ENCODE results near the gene BAMBI. TPM values are rescaled to one million over a fixed set of nuclear protein-coding genes. Genes with fewer than 3 reads are reported as not detected.

Gene BAMBI
- polyA plus RNA-seq, 2 of the 4 experiments (the other 2 are of a cell fraction), result 25.6 to 40.5 TPM

DNA sequence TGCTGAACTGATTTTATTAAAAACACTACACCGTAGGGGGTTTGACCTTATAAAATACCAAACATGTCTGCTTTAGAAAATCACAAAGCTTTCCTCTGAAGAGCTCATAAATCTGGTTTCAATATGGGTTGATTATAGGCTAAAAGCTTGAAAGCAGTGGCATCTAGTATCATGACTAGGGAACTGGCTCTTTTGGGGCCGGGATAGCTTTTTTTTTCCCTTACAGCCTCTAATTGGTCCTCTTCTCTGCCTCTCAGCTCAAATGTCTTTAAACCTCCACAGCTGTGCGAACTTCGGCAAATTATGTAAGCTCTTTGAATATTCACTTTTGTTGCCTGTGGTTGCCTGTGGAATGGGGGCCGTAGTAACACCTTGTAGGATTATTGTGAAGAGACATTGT is 8.4 kb downstream of the BAMBI start:
- Histone ChIP-seq H3K9me3 (no peaks in the 10 kb centered on the region), H3K4me3 (no peak overlapping the region), H3K27ac (peak overlapping the region in 1 of 2 experiments; percentile 10; a peak in 1 of 6 replicates), H3K4me2 (peak overlapping the region; percentile 40), H3K4me1 (peaks cover 45% of the 10 kb centered on the region)
- TF ChIP-seq RFX5 (IDR thresholded peaks at IDR 0.05) (no peak), MAZ (IDR thresholded peaks at IDR 0.05; ENCODE audit: borderline replicate concordance, low read depth, low read length) (no peak), BHLHE40 (IDR thresholded peaks at IDR 0.05; ENCODE audit: low read depth, low read length) (no peak), JUN (IDR thresholded peaks at IDR 0.05) (no peak), NR3C1 (IDR thresholded peaks at IDR 0.05) (no peak), ZSCAN20 (CRISPR knock-in tag; IDR thresholded peaks at IDR 0.05) (no peak), CHD4 (IDR thresholded peaks at IDR 0.05; ENCODE audit: borderline replicate concordance) (no peak), SREBF2 (IDR thresholded peaks at IDR 0.05) (no peak), ZNF302 (CRISPR knock-in tag; IDR thresholded peaks at IDR 0.05) (no peak), ESRRA (IDR thresholded peaks at IDR 0.05; ENCODE audit: borderline replicate concordance, low read length) (no peak), FOSL2 (IDR thresholded peaks at IDR 0.05) (no peak), FOSL2 (CRISPR knock-in tag; IDR thresholded peaks at IDR 0.05) (no peak), ZC3H11A (IDR thresholded peaks at IDR 0.05) (no peak), RAD21 (conservative IDR thresholded peaks at IDR 0.05 in 1 of 2, IDR thresholded peaks at IDR 0.05 in 1 of 2) (no peak), HDAC2 (IDR thresholded peaks at IDR 0.05) (no peak)
- TF ChIP-seq, protein P1, sequence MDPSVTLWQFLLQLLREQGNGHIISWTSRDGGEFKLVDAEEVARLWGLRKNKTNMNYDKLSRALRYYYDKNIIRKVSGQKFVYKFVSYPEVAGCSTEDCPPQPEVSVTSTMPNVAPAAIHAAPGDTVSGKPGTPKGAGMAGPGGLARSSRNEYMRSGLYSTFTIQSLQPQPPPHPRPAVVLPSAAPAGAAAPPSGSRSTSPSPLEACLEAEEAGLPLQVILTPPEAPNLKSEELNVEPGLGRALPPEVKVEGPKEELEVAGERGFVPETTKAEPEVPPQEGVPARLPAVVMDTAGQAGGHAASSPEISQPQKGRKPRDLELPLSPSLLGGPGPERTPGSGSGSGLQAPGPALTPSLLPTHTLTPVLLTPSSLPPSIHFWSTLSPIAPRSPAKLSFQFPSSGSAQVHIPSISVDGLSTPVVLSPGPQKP (IDR thresholded peaks at IDR 0.05; ENCODE audit: low read depth, low read length), result no peak
- TF ChIP-seq, protein P2, sequence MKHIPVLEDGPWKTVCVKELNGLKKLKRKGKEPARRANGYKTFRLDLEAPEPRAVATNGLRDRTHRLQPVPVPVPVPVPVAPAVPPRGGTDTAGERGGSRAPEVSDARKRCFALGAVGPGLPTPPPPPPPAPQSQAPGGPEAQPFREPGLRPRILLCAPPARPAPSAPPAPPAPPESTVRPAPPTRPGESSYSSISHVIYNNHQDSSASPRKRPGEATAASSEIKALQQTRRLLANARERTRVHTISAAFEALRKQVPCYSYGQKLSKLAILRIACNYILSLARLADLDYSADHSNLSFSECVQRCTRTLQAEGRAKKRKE (CRISPR knock-in tag; IDR thresholded peaks at IDR 0.05; ENCODE audit: low read depth), result no peak
- TF ChIP-seq, protein P3, sequence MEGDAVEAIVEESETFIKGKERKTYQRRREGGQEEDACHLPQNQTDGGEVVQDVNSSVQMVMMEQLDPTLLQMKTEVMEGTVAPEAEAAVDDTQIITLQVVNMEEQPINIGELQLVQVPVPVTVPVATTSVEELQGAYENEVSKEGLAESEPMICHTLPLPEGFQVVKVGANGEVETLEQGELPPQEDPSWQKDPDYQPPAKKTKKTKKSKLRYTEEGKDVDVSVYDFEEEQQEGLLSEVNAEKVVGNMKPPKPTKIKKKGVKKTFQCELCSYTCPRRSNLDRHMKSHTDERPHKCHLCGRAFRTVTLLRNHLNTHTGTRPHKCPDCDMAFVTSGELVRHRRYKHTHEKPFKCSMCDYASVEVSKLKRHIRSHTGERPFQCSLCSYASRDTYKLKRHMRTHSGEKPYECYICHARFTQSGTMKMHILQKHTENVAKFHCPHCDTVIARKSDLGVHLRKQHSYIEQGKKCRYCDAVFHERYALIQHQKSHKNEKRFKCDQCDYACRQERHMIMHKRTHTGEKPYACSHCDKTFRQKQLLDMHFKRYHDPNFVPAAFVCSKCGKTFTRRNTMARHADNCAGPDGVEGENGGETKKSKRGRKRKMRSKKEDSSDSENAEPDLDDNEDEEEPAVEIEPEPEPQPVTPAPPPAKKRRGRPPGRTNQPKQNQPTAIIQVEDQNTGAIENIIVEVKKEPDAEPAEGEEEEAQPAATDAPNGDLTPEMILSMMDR (IDR thresholded peaks at IDR 0.05), result no peak
- TF ChIP-seq, protein P4, sequence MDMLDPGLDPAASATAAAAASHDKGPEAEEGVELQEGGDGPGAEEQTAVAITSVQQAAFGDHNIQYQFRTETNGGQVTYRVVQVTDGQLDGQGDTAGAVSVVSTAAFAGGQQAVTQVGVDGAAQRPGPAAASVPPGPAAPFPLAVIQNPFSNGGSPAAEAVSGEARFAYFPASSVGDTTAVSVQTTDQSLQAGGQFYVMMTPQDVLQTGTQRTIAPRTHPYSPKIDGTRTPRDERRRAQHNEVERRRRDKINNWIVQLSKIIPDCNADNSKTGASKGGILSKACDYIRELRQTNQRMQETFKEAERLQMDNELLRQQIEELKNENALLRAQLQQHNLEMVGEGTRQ (IDR thresholded peaks at IDR 0.05), result no peak
- TF ChIP-seq, protein P5, sequence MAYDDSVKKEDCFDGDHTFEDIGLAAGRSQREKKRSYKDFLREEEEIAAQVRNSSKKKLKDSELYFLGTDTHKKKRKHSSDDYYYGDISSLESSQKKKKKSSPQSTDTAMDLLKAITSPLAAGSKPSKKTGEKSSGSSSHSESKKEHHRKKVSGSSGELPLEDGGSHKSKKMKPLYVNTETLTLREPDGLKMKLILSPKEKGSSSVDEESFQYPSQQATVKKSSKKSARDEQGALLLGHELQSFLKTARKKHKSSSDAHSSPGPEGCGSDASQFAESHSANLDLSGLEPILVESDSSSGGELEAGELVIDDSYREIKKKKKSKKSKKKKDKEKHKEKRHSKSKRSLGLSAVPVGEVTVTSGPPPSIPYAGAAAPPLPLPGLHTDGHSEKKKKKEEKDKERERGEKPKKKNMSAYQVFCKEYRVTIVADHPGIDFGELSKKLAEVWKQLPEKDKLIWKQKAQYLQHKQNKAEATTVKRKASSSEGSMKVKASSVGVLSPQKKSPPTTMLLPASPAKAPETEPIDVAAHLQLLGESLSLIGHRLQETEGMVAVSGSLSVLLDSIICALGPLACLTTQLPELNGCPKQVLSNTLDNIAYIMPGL (CRISPR knock-in tag; IDR thresholded peaks at IDR 0.05; ENCODE audit: borderline replicate concordance), result no peak
- ATAC-seq (no peak), FAIRE-seq (no peak), DNase-seq (ENCODE audit: low read depth in 1 of 2, low spot score in 1 of 2) (no peak)
- POLR2A ChIA-PET, result no interaction called here
- CTCF ChIA-PET, result interaction anchor here (0.9 to 1.3 kb wide), 3 partner anchors 8 to 307 kb away, joined by 3 to 7 read pairs (median 4); partner anchors contain the start of gene BAMBI
- WGBS (ENCODE audit: missing lambda C conversion rate), result 90% methylated on average over 5 of the region's 5 CpGs

Measured in A549 (cell line).